NCI-H82 treated with DMSO at 0.1 percent for 48 hours (cell line): ENCODE data around the gene IFFO2.
A peak's percentile ranks its signal among the peaks of the same experiment; 100 is the strongest.
"Not testable (repeated sequence)": the region's sequence is repeated elsewhere in the genome, so short reads cannot be mapped to it uniquely, and the experiment has no call there.

ENCODE experiments used
- DNase-seq: peaks from one replicate; lab custom pipeline; 2025; ENCODE audit not compliant: unreplicated experiment; lab: John Stamatoyannopoulos, UW

IFFO2 gene

DNA sequence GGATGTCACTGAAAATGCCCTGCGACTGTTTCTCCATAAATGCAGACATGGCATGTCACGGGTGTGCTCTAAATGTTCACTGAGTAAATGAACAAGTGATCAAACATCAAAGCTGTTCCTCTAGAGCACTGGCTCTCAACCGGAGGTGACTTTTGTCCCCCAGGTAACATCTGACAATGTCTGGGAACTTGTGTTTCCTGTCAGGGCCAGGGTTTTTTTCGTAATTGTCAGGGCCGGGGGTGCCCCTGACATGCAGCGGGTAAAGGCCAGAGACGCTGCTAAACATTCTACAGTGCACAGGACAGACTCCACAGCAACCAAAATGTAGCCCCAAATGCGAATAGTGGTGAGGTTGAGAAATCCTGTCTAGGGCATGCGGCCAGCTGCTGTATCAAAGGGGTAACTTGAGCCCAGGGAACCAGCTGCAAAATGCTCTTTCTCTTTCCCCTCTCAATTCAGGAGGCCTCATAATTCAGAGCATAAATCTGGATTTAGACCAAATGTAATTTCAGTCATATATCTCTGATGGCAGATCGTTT lies 56.1 kb downstream of the IFFO2 start:
- no peak for DNase-seq

DNA sequence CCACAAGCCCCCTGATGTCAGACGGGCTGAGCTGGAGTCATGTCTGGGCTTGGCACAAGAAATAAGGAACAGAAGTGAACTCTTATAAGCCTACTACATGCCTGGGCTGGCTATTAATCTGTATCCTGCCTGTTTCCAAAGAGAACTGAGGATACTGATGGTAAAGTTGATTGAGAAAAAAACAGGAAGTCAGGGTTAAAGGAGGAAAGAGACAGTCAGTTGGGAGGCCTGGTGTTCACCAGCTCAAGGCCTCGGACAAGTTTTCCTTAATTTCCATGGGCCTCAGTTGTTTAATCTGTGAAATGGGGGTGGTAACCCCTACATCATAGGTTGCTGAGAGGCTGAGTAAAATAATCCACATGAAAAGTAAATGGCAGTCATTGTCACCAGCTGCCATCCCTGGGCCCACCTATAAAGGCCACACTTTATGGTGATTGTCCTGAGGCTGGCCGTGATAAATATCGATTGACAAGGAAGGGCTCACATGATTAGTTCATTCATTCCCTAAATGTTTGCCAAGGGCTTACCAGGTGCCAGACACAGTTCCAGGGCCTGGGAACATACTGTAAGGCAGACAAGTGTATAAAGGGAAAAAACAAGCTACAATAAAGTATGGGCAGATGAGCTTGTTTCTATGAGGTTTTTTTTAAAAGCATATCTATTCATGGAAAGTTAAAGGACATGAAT lies 57.0 kb downstream of the IFFO2 start:
- no peak for DNase-seq

DNA sequence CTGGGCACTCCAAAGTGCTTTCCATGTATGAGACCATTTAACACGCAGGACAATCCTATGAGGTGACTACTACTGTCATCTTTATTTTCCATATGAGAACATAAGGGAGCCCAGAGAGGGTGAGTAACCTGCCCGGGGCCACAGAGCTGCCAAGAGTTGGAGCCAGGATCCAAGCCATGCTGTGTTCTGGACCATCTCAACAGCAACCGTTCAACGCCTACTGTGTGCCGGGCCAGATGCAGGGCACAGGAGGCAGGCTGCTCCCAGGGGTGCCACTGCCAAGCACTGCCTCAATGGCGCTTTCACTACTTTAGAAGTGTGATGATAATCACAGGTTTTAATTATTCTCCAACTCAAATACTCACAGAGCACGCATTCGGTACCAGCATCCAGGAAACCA lies 57.9 kb downstream of the IFFO2 start:
- no peak for DNase-seq

GRCh38 chr1:18895317-18895716 lies 61.2 kb downstream of the IFFO2 start:
- no peak for DNase-seq

DNA sequence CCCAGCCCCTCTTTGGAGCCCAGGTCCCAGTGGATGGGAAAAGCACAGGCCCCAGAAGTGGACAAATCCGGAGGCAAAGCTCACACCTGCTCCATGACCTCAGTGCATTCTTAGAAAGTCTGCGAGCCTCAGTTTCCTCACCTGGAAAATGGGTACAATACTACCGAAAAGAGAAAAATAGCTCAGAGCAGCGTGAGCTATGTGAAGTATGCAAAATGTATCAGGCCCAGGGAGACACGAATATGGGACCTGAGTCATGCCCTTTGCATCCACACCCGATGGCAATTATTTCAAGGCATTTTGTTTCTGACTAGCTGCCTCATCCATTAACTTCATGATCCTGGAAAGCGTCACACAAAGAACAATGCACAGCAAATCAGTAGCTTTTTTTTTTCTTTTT lies 63.4 kb downstream of the IFFO2 start:
- no peak for DNase-seq

DNA sequence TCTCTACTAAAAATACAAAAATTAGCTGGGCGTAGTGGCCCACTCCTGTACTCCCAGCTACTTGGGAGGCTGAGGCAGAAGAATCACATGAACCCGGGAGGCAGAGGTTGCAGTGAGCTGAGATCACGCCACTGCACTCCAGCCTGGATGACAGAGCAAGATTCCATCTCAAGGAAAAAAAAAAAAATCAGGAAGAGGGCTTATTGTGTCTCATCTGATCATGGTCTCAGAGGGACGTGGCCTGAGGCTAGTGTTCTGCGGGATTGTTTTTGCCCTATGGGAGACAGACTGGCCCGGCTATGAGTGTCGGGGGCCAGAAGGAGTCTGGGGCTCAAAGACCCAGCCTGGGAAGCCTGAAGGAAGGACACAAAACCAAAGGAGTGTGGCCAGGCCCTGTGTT lies 64.6 kb downstream of the IFFO2 start:
- not testable (repeated sequence) for DNase-seq

- DNase-seq = no peak
Observed at GRCh38 chr1:18891426-18891780, 65.1 kb downstream of the IFFO2 start.

- no peak for DNase-seq
Observed at GRCh38 chr1:18890706-18891425, 65.6 kb downstream of the IFFO2 start.

GRCh38 chr1:18886003-18886335 lies 70.5 kb downstream of the IFFO2 start:
- DNase-seq = no peak

DNA sequence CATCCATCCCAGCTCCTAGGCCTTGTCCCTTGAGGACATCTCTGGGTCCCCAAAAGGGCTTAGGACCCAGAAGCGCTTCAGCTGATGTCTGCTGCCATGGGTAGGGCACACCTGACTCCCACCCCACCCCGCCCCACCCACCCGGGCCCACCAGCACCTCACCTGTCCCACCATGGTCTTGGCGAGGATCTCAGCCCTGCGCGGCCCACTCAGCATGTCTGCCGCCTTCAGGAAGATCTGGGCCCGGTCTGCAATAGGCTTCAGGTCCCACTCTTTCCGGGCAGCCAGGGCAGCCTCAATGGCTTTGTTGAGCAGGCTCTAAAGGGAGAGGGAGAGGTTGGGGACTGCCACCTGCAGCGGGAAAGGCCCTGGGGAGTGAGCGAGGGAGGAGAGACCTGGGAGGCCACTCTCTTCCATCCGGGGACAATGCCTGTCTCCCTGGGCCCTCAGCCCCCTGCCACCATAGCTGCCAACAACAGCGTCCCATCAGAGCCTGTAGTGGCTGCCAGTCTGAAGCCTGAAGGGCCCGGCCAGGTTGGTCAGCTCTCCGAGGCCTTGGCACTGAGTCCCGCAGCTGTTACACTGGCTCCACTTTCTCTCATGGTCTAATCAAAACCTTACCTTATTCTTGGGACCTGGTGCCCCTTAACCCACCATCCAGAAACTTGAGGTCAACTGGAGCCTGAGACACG lies 71.0 kb downstream of the IFFO2 start:
- DNase-seq = no peak

- no peak for DNase-seq
Observed at GRCh38 chr1:18884727-18885126, 71.7 kb downstream of the IFFO2 start.

DNA sequence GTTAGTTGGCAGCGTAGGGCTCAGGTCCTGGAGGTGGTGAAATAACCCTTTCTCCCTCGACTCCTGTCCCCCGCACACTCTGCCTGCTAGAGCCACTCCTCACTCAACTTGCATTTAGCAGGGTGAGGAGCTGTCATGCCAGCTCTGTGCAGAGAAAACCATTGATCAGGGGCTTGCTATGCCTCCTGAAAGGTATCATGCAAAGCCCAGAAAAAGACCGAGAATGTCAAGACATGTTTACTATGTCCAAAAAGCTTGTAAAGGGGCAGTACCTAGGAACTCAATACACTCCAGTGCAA lies 72.1 kb downstream of the IFFO2 start:
- no peak for DNase-seq

DNA sequence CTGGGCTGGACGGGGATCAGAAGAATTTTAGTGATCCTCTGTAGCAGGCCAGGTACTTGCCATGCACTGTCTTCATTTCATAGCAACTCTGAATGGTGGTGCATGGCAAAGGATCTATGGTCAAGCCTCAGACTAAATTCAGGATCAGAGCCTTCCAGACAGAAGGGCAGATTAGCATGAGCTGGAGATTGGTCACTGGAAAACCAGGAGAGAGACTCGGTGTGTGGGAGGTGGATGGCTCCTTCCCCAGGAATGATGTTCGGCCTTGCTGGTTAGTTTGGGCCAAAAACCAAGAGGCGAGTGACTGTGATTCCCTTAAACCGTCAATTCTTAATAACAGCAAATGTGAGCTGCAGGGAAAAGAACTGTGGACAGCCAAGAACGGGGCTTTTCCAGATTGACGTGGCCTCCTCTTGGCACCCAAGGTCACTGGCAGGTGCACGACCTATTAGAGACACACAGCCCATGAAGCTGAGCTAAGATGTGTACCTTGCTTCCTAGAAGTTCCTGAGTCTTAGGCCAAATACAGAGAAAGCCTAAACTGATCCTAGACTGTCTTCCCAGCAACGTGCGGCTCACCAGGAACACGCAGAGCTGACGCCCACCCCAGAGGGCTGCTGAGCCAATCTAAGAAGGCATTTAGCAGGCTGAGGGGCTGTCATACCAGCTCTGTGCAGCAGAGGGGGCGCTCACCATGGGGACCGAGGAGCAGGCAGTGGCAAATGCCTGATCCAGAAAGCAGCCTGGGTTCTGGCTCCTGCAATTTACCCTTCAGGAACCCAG lies 72.6 kb downstream of the IFFO2 start:
- DNase-seq = peak; percentile 26

DNA sequence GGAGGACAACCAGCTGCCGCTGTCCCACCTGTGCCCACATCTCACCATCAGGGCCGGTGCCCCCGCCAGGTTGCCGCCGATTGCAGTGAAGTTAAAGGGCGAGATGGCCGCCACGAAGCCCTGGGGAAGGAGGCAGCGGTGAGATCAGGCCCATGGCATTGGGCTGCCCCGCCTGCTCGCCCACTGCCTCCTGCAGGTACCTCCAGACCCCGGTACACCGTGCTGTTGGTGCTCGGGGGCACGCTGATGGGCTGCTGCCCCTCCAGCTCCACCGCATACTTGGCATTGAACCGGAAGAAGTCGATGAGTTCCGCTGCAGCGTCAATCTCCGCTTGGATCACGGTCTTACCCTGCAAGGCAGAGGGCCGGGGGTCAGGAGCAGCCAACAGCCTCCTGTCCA lies 73.4 kb downstream of the IFFO2 start:
- DNase-seq = no peak

GRCh38 chr1:18882486-18882885 lies 74.0 kb downstream of the IFFO2 start:
- DNase-seq = no peak

- no peak for DNase-seq
Observed at GRCh38 chr1:18881642-18882431, 74.6 kb downstream of the IFFO2 start.

DNA sequence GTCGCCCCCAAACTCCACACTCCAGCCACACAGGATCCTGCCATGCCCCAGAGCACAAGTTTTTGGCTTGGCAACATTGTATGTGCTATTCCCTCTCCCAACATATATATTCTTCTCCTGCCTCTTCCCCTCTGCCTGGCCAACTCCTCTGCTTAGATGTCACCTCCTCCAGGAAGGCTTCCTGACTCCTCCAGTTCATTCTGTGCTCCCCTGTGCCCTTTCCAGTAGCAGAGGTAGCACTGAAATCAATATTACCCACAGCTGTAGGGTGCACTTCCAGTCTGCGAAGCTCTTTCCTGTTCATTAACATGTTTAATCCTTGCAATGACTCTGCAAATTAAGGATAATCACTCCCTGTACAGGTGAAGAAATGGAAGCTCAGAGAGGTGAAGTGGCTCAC lies 75.3 kb downstream of the IFFO2 start:
- DNase-seq = no peak

- no peak for DNase-seq
Observed at GRCh38 chr1:18880585-18880984, 75.9 kb downstream of the IFFO2 start.

- peak; percentile 78 for DNase-seq
Observed at GRCh38 chr1:18879791-18880309, 76.6 kb downstream of the IFFO2 start.

DNA sequence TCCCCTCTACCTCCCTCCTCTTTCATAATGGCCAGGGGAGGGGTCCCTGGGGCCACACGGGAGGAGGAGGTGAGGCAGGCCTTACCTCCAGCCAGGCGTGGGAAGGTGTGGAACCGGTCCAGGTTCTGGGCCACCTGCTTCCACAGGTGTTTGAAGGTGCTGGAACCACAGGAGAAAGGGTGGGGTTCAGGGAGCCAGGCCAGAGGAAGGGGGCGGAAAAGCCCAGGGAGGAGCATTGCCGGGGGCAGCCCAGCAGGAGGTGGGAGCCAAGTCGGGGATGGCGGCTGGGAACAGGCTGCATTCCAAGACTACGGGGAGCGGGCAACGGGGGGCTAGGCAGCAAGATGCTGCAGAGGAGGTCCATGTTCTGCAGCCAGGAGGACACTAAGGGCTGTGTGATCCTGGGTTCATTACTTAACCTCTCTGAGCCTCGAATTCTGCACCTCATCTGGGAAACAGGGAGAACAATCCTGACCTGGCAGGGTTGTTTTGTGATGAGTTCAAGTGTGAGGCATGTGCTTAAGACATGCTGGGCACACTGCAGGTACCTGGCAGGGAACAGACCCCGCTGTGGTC lies 77.2 kb downstream of the IFFO2 start:
- no peak for DNase-seq
